Epithelial cell of proximal tubule (primary cell): ENCODE data around the gene TBL1X. TPM values are rescaled to one million over a fixed set of nuclear protein-coding genes. Genes with fewer than 3 reads are reported as not detected.

ENCODE experiments used
- DNase-seq: peaks from one replicate; pipeline ENCODE4 v3.0.0-alpha.2; 2011; ENCODE audit warnings: low read depth
- H3K4me3 ChIP-seq: 2 replicates; pipeline ENCODE4 v1.5.1; 2011; ENCODE audit warnings: low read depth, mild to moderate bottlenecking, low read length
- total RNA-seq: library from RNA; depleted of rRNA; stranded (reverse); fragments of >200 nt; gene quantifications from 2 replicates; pipeline ENCODE4 v1.2.3, GENCODE V29; 2015
- TF ChIP-seq, protein P1 (sequence below): conservative IDR thresholded peaks from 2 replicates; pipeline ENCODE4 v1.5.1; 2012; ENCODE audit warnings: low read depth, mild to moderate bottlenecking, low read length

The TBL1X gene
- total RNA-seq, 1 donor from 2014 or later = 9.1 TPM

DNA sequence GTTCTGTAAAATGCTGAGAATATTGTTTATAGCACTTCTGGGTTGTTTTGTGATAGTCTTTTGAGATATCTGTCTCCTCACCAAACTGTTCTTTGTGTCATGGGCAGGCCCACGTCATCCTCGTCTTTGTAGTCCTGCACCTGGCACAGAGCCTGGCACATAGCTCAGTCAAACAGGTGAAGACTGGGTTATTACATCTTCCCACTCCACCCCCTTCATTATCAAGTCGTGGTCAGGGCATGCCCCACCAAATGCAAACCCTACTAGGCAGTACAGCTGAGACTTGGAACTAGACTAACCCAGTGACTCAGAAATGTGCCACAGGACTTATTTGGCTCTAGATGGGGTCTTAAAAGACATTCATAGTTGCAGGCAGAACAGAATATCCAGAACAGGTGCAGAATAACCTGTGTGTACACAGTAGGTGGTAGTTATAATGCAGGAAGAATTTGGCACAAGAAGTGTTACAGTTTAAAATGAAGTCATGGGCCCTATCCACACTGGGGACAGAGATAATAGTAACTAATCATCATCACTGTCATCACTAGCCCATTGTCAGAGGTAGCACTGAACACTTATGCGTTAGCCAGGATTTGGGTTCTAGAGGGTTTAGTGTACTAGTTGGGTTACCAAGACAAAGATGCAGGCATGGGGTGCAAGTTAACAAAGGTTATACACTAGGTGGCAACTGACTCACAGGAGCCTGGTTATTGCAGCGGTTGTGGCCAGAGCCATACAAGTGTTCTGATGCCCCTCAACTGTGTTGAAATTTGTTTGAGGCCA, 74.9 kb downstream of the TBL1X start:
- no peak for DNase-seq
- no peak overlapping the region for H3K4me3 ChIP-seq
- TF ChIP-seq, protein P1, sequence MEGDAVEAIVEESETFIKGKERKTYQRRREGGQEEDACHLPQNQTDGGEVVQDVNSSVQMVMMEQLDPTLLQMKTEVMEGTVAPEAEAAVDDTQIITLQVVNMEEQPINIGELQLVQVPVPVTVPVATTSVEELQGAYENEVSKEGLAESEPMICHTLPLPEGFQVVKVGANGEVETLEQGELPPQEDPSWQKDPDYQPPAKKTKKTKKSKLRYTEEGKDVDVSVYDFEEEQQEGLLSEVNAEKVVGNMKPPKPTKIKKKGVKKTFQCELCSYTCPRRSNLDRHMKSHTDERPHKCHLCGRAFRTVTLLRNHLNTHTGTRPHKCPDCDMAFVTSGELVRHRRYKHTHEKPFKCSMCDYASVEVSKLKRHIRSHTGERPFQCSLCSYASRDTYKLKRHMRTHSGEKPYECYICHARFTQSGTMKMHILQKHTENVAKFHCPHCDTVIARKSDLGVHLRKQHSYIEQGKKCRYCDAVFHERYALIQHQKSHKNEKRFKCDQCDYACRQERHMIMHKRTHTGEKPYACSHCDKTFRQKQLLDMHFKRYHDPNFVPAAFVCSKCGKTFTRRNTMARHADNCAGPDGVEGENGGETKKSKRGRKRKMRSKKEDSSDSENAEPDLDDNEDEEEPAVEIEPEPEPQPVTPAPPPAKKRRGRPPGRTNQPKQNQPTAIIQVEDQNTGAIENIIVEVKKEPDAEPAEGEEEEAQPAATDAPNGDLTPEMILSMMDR = no peak

GRCh38 chrX:9542106-9542760, 77.4 kb downstream of the TBL1X start:
- H3K4me3 ChIP-seq = no peak overlapping the region
- TF ChIP-seq, protein P1 = no peak
- DNase-seq = no peak

- no peak overlapping the region for H3K4me3 ChIP-seq
- TF ChIP-seq, protein P1 = no peak
- no peak for DNase-seq
Measured at GRCh38 chrX:9542761-9543111, 77.9 kb downstream of the TBL1X start.

DNA sequence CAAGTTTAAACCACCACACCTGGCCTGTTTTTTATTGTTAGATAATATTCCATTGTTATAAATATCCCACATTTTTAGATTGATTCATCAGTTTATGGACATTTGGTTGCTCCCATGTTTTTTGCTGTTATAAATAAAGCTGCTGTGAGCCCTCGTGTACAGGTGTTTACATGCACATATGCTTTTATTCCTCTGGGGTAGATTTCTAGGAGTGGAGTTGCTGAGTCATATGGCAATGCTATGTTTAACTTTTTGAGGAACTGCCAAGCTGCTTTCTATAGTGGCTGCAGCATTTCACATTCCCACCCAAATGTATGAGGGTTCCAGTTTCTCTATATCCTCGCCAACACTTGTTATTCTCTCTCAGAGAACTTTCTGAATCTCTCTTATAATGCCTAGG, 90.5 kb downstream of the TBL1X start:
- H3K4me3 ChIP-seq = no peak overlapping the region
- DNase-seq = no peak
- TF ChIP-seq, protein P1 = no peak

DNA sequence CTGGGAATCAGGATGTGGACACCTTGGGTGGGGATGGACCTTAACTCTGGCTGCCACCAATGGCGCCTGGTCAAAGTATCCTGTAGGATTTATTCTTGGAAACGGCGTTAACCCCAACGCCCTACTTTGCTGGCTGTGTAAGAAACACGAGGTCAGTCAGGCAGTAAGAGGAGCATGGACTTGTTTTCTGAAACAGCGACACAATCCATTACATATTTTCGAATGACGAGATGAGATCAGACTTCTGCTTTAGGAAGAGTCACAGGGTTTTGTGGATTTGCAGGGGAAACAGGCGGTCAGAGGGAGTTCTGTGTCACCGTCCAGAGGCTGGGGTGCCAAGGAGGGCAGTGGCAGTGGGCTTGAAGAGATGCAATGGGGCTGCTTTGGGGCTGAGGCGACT, 92.2 kb downstream of the TBL1X start:
- H3K4me3 ChIP-seq = peak overlapping the region; percentile 34
- DNase-seq = no peak
- TF ChIP-seq, protein P1 = no peak

DNA sequence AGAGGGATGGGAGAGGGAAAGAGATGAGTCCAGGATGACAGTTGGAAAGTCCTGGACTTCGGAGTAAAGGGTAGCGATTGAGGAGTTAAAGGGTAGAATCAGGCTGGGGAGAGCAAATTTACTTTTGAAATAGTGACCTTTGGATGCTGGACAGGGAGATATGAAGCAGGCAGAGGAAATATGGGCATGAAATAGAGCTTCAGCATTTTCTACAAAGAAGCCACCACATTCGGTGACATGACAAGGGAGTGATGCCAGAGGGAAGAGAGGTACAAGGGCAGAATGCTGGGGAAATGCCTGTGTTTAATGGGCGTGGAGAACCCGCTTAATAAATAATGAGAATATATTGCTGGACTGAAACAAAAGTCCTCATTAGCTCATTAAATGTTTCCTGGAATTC, 92.7 kb downstream of the TBL1X start:
- no peak for DNase-seq
- peak overlapping the region; percentile 34 for H3K4me3 ChIP-seq
- TF ChIP-seq, protein P1 = no peak

- no peak overlapping the region for H3K4me3 ChIP-seq
- TF ChIP-seq, protein P1 = no peak
- DNase-seq = no peak
Measured at GRCh38 chrX:9558615-9559014, 93.8 kb downstream of the TBL1X start.
